ENCODE results near the gene NFIA. TPM values are rescaled to one million over a fixed set of nuclear protein-coding genes. Genes with fewer than 3 reads are reported as not detected.

The NFIA gene
- total RNA-seq, 1 experiment from 2014 or later = 0.35 TPM

DNA sequence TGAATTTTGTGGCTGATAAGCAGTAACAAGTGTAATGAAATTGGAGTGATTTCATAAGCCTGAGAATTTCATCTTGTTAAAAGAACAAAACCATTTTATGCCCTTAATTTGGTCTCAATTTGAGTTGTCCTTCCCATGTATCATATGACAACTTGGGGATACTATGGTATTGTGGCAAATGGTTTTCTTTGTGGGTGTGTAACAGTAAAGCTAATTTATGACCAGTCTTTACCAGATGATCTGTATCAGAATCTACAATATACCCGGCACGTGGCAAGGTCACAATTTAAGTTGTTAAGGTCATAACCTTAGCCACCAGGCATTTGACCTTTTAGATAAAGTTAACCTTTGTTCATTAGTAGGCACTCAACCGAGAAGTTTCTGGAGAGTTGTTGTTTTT, 9.1 kb downstream of the NFIA start:
- Histone ChIP-seq H3K27ac (ENCODE audit: insufficient read length, low read depth, low read length) (no peak overlapping the region), H3K23me2 (ENCODE audit: insufficient read length, low read depth, low read length, poor library complexity, severe bottlenecking) (no peaks in the 10 kb centered on the region), H4K20me1 (ENCODE audit: control insufficient read depth, insufficient read depth, insufficient read length) (no peaks in the 10 kb centered on the region), H2BK15ac (ENCODE audit: low read depth, low read length) (no peak overlapping the region), H3K14ac (ENCODE audit: insufficient read depth, low read length) (no peak overlapping the region), H3K79me2 (ENCODE audit: insufficient read depth, low read length) (no peaks in the 10 kb centered on the region), H2AFZ (ENCODE audit: low read length) (no peak overlapping the region), H3K56ac (ENCODE audit: insufficient read length, low read depth, low read length) (no peak overlapping the region), H3K18ac (ENCODE audit: insufficient read length, low read depth, low read length) (no peak overlapping the region), H3K4ac (ENCODE audit: low read depth, low read length) (no peak overlapping the region), H3K23ac (ENCODE audit: insufficient read length, low read depth, low read length) (no peak overlapping the region), H4K91ac (ENCODE audit: insufficient read length, low read depth, low read length) (no peak overlapping the region), H3T11ph (ENCODE audit: low read length) (no peak overlapping the region), H3K9ac (ENCODE audit: extremely low read depth, insufficient read length, low read length) (no peak overlapping the region), H2AK5ac (ENCODE audit: insufficient read length, low read length) (no peak overlapping the region), H2BK120ac (ENCODE audit: low read depth, low read length, poor library complexity, severe bottlenecking) (no peak overlapping the region), H3K9me3 (ENCODE audit: control insufficient read depth, low read depth, low read length) (no peaks in the 10 kb centered on the region), H2BK5ac (ENCODE audit: insufficient read length, low read length) (no peak overlapping the region), H4K8ac (replicated peaks; ENCODE audit: insufficient read length, low read depth, low read length) (no peak overlapping the region), H2BK20ac (ENCODE audit: low read depth, low read length, poor library complexity, severe bottlenecking) (no peak overlapping the region), H4K5ac (ENCODE audit: insufficient read length, low read depth, low read length) (no peak overlapping the region), H3K27me3 (ENCODE audit: insufficient read depth, low read length) (no peaks in the 10 kb centered on the region), H2BK12ac (ENCODE audit: insufficient read length, low read depth, low read length) (no peak overlapping the region), H3K79me1 (ENCODE audit: insufficient read depth, low read depth, low read length, poor library complexity, severe bottlenecking) (no peaks in the 10 kb centered on the region), H3K4me2 (ENCODE audit: insufficient read depth, insufficient read length, low read length) (no peak overlapping the region), H3K4me1 (ENCODE audit: insufficient read depth, low read length) (peaks cover 7% of the 10 kb centered on the region; the same call in 1 of the 2 replicates)
- DNase-seq = no peak
- Mint-ChIP-seq H3K36me3 (ENCODE audit: insufficient read depth in 1 of 3, low read depth in 3 of 3) (no peaks in the 10 kb centered on the region), H3K9me3 (no peaks in the 10 kb centered on the region; a peak in 1 of 5 replicates), H3K27me3 (ENCODE audit: low read depth) (no peaks in the 10 kb centered on the region), H3K27ac (no peak overlapping the region), H3K4me1 (peaks cover 10 to 11% of the 10 kb centered on the region in 2 experiments), H3K4me3 (no peak overlapping the region)
- TF ChIP-seq, protein P1, sequence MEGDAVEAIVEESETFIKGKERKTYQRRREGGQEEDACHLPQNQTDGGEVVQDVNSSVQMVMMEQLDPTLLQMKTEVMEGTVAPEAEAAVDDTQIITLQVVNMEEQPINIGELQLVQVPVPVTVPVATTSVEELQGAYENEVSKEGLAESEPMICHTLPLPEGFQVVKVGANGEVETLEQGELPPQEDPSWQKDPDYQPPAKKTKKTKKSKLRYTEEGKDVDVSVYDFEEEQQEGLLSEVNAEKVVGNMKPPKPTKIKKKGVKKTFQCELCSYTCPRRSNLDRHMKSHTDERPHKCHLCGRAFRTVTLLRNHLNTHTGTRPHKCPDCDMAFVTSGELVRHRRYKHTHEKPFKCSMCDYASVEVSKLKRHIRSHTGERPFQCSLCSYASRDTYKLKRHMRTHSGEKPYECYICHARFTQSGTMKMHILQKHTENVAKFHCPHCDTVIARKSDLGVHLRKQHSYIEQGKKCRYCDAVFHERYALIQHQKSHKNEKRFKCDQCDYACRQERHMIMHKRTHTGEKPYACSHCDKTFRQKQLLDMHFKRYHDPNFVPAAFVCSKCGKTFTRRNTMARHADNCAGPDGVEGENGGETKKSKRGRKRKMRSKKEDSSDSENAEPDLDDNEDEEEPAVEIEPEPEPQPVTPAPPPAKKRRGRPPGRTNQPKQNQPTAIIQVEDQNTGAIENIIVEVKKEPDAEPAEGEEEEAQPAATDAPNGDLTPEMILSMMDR (conservative IDR thresholded peaks at IDR 0.05) = no peak
- no CpG with 5 or more reads among the region's 3 CpGs for WGBS (ENCODE audit: extremely low coverage, insufficient read length, low lambda C conversion rate)

Data from H9 (cell line).